NT2/D1 (cell line): ENCODE measurements around the gene PFAS.

ENCODE experiments used
- SUZ12 ChIP-seq: IDR thresholded peaks from 2 replicates; pipeline ENCODE4 v1.6.1; 2011; ENCODE audit not compliant: insufficient read length, insufficient read depth; ENCODE audit errors: extremely low read depth
- YY1 ChIP-seq: IDR thresholded peaks from 2 replicates; pipeline ENCODE4 v1.6.1; 2011; ENCODE audit not compliant: insufficient read length, insufficient read depth

GRCh38 chr17:8227238-8227581 is 21.9 kb upstream of the PFAS start:
- TF ChIP-seq SUZ12 (no peak), YY1 (no peak)
